Activated naive CD4-positive, alpha-beta T cell treated with anti-CD3 and anti-CD28 coated beads, Interleukin-2, amount 50 U/mL, for 72 hours (primary cell): Measurements from ENCODE around the gene MTMR10. TPM values are rescaled to one million over a fixed set of nuclear protein-coding genes. Genes with fewer than 3 reads are reported as not detected.

Experiments
- ATAC-seq, 2 donors: fragments of 150-1000 bp; cut with Tn5 transposase; 2 replicates each; pipeline ENCODE4 v1.10.0; 2021; ENCODE audit warnings: mild to moderate bottlenecking in 2 of 2, moderate library complexity in 2 of 2
- DNase-seq, 2 donors: peaks; one replicate each; pipeline ENCODE4 v3.0.0; 2021 to 2022; ENCODE audit warnings: low spot score in 2 of 2
- H3K27ac Mint-ChIP-seq, 2 donors: one replicate each; pipeline ENCODE4 v1.8.0; 2022; ENCODE audit warnings: mild to moderate bottlenecking in 2 of 2, mixed read lengths in 2 of 2
- H3K36me3 Mint-ChIP-seq, 2 donors: one replicate each; pipeline ENCODE4 v1.8.0; 2022; ENCODE audit warnings: mixed read lengths in 2 of 2
- H3K9me3 Mint-ChIP-seq, 2 donors: one replicate each; pipeline ENCODE4 v1.8.0; 2022; ENCODE audit warnings: mixed read lengths in 2 of 2
- total RNA-seq, 2 donors: library from RNA; stranded (reverse); gene quantifications; one replicate each; pipeline ENCODE4 v1.2.3, GENCODE V29; 2022

The MTMR10 gene
- total RNA-seq, 2 donors from 2014 or later, result 13.1 to 14.5 TPM

DNA sequence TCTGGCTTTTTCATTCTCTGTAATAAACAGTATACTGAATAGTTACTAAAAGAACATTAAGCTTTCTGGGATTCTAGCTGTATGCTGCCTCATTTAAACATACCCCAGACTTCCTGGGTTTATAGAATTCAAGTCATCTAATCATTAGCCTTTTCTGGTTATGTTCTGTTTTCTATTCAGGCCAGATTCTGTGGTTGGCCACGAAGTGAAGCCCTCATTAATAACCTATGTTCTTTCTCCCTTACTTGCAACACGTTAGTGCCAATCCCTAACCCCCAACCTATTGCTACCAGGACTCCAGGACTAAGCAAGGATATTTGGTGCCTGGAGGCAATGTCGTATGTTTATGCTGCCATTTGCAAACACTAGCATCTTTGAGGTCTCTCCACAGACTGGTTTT, 28.6 kb upstream of the MTMR10 start:
- Mint-ChIP-seq H3K27ac (no peak overlapping the region), H3K36me3 (no peaks in the 10 kb centered on the region), H3K9me3 (no peaks in the 10 kb centered on the region)
- DNase-seq (no peak), ATAC-seq (no peak)

DNA sequence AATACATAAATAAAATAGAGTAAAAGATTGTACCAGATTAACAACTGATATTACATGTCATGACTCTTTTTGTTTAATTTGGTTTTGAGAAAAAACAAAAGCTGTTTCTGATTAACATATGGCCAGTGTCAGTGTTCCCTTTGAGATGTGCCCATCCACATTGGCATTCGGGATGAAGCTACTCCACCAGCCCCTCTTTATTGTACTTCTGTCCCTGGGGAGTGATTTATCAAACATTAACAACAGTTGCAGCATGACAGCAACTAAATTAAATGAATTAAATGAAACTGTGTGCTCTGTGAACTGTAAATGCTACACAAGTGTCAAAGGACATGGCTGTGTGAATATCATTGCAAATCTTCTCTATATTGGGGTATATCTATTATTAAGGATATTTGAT, 25.9 kb upstream of the MTMR10 start:
- Mint-ChIP-seq H3K9me3 (peaks cover 5 to 11% of the 10 kb centered on the region in 2 donors), H3K36me3 (peaks cover 7 to 14% of the 10 kb centered on the region in 2 donors), H3K27ac (no peak overlapping the region)
- no peak for DNase-seq
- ATAC-seq, result no peak

DNA sequence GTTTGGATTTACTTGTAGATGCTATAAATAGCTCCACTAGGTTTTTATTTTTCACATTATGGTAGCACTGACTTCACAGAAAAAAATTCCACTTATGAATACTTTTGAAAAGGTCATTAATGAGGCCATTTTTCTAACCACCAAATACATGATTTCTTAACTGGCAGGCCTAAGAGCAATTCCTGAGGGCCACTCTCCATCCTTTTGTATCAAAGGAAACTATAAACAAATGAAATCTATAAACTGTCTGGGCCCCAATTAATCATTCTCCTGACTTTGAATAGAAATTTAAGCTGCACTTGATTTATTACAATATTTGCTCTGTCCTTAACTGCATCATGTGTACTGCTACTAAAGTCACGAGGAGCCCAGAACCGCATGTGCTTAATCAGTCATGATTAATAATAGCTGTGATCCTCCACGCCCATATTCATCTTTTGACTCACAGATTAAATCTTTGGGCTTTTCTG, 25.1 kb upstream of the MTMR10 start:
- ATAC-seq, result no peak
- H3K27ac Mint-ChIP-seq, result no peak overlapping the region
- peaks cover 10 to 18% of the 10 kb centered on the region in 2 donors for H3K9me3 Mint-ChIP-seq
- DNase-seq, result no peak
- peaks cover 10 to 17% of the 10 kb centered on the region in 2 donors for H3K36me3 Mint-ChIP-seq

DNA sequence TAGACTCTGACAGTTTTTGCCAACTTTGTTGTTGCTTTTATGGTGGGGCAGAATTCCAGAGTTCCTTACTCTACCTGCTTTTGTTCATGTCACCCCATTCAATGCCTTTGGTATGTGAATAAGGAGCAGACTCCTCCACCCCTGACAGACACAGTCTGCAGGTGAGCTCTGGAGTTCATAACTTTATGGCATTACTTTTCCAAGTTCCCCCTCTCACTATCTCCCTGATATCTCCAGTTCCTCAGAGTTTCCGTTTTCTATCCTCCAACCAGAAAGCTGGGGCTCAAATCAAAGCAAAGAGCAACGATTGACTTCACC, 23.1 kb upstream of the MTMR10 start:
- Mint-ChIP-seq H3K36me3 (peaks cover 10 to 17% of the 10 kb centered on the region in 2 donors), H3K9me3 (peaks cover 10 to 18% of the 10 kb centered on the region in 2 donors), H3K27ac (peak overlapping the region in 1 of 2 donors; percentile 8)
- no peak for ATAC-seq
- DNase-seq, result no peak

DNA sequence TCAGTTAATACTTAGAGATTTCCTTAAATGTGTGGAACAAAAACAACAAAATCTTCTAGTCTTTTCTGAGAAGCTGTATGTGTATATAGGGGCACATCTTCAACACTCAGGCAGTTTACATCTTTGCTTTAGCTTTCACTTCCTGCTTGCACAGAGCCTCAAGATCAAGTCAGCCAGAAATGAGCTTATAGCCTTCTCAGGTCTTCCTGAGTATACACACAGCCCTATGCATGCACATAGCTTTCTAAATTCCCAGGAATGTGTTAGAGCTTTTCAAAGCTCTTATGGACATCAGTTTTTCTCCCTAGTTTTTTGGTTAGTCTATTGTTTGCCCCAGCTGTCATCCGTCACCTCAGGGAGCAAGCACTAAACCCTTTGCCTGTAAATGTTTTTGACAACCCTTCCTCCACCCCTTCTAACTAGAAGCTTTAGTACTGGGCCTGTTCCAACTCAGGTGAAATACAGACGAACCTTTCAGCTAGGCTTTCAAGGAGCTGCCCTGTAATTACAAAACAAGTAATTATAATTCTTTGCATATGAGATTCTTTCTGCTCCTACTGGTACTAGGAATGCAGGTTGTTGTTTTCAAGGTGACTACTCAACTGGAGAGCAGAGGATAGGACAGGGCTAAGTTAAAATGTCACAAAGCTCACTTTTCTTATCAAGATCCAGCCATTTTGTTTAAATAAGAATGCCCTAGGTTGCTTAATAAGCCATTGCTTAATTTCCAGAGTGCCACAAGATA, 22.6 kb upstream of the MTMR10 start:
- DNase-seq (no peak), ATAC-seq (peak in 1 of 2 donors; percentile 45)
- H3K9me3 Mint-ChIP-seq, result peaks cover 10 to 18% of the 10 kb centered on the region in 2 donors
- peaks cover 10 to 17% of the 10 kb centered on the region in 2 donors for H3K36me3 Mint-ChIP-seq
- H3K27ac Mint-ChIP-seq, result peak overlapping the region in 1 of 2 donors; percentile 8

DNA sequence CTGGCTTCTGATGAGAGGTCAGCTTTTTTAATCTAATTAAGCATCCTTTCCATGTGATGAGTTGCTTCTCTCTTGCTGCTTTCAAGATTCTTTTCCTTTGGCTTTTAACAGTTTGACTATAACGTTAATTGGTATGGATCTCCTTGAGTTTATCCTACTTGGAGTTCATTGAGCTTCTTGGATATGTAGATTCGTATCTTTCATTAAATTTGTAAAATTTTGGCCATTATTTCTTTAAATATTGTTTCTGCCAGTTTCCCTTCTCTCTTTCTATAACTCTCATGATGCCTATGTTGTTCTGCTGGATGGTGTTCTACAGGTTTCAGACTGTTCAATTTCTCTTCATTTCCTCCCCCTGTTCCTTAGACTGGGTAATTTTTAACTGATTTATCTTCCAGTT, 21.0 kb upstream of the MTMR10 start:
- Mint-ChIP-seq H3K9me3 (peaks cover 10 to 18% of the 10 kb centered on the region in 2 donors), H3K36me3 (peaks cover 10 to 17% of the 10 kb centered on the region in 2 donors), H3K27ac (no peak overlapping the region)
- DNase-seq (no peak), ATAC-seq (no peak)

DNA sequence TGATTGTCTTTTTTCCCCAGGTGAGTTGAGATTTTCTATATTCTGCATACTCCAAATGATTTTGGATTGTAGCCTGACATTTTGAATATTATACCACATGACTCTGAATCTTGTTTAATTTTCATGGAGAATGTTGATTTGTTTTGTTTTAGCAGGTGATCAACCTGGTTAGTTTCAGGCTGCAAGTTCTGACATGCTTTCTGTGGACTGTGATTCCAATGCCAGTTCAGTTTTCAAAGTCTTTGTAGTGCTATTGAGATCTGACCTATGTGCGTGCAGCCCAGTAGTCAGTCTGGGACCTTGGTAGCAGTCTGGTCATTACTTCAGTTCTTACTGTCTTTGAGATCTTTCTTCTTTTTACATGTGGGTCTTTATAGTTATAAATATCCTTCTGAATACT, 18.6 kb upstream of the MTMR10 start:
- H3K27ac Mint-ChIP-seq, result no peak overlapping the region
- ATAC-seq (no peak), DNase-seq (no peak)
- peaks cover 10 to 18% of the 10 kb centered on the region in 2 donors for H3K9me3 Mint-ChIP-seq
- H3K36me3 Mint-ChIP-seq, result peaks cover 10 to 17% of the 10 kb centered on the region in 2 donors

DNA sequence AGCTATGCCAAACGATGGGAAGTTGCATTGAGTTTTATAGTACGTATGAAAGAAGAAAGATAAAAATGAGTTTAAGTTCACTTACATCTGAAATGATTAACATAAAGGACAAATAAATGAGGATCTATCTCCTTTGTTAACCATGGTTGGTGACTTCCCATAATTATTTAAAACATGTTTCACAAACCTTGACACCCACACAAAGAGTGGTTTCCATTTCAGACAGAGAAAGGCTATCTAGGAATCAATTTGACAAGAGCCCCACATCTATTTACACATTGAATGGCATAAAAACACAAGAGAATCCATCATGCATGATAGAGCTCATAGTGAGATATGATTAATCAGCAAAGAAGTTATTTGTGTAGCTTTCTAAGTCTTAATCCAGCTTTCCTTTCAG, 14.2 kb upstream of the MTMR10 start:
- ATAC-seq (no peak), DNase-seq (no peak)
- Mint-ChIP-seq H3K36me3 (no peaks in the 10 kb centered on the region), H3K27ac (no peak overlapping the region), H3K9me3 (no peaks in the 10 kb centered on the region)

DNA sequence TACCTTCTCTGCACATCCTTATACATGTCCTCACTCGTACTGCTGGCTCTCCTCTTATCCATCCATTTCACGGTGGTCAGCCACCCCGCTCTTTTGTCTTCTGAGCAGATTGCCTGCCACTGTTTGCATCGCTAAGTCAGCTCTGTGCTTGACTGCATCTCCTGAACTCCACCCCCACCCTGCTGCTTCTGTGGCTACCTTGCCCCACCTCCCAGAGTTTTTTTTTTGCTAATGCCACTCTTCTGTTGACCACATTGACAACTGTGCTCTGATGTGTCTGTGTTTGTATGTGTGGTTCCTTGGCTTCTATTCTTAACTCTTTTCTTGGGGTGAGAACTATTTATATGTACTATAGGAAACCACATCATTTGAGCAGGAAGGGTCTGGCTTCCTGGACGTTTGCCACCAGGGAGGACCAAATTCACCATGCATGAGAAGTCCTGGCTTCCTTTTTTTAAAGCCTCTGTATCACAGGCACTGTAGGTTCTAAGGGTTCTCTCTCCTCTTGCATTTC, 12.8 kb upstream of the MTMR10 start:
- ATAC-seq (no peak), DNase-seq (no peak)
- Mint-ChIP-seq H3K9me3 (no peaks in the 10 kb centered on the region), H3K27ac (no peak overlapping the region), H3K36me3 (no peaks in the 10 kb centered on the region)

DNA sequence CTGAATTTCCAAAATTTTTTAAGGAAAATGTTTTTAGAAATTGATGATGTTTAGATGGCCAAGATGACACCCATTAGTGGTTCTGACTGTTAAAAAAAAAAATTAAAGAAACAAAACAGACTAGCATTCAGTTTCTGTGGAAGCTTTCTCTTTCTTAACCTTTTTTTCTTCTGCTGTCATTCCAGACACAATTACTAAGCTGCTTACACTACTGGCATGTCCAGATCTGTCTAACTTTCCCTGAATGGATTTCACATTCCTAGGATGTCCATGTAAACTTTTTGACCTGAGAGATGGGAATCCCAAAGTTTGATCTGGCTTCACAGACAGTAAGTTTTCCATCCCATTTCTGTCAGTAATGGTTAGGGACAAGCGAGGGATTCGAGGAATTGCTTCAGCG, 10.3 kb upstream of the MTMR10 start:
- DNase-seq (no peak), ATAC-seq (no peak)
- no peak overlapping the region for H3K27ac Mint-ChIP-seq
- H3K9me3 Mint-ChIP-seq, result peaks cover 0 to 4% of the 10 kb centered on the region in 2 donors
- H3K36me3 Mint-ChIP-seq, result peaks cover 0 to 4% of the 10 kb centered on the region in 2 donors

DNA sequence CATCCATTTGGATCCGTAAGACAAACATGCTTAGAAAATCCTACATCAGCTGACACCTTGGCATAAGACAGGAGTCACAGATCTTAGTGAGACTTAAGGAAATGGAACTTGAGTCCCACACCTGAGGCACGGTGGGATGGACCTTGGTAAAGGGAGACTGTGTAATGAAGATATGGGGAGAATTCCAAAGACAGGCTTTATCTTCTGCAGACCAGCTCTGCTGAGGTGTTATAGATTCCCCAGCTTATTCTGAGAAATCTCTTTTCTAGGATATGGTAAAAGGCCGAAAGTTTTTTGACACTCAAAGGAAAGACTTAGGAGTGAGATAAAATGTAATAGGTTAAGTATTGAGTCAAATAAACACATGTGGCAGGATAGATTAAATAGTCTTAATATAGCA, 8.3 kb upstream of the MTMR10 start:
- no peak for ATAC-seq
- DNase-seq, result no peak
- Mint-ChIP-seq H3K36me3 (peaks cover 0 to 4% of the 10 kb centered on the region in 2 donors), H3K9me3 (peaks cover 0 to 7% of the 10 kb centered on the region in 2 donors), H3K27ac (no peak overlapping the region)

DNA sequence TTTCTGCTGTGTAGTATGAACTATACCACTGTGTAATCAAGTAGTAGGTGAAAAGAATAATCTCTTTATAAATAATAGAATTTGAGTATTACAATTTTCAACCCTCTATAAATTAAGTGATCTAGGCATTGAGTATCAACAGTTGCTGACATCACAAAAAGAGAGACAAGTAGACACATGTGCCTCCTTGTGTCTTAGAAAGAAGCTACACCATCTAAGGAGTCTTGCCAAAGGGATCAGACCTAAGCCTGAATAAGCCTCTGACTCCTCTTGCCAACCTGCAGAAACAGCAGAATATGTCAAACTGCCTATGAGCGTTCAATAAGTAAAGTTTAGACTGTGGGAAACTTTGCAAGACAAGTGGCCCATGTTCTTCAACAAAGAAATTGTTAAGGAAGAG, 5.8 kb upstream of the MTMR10 start:
- H3K9me3 Mint-ChIP-seq, result peaks cover 0 to 7% of the 10 kb centered on the region in 2 donors
- peaks cover 0 to 4% of the 10 kb centered on the region in 2 donors for H3K36me3 Mint-ChIP-seq
- DNase-seq (no peak), ATAC-seq (no peak)
- no peak overlapping the region for H3K27ac Mint-ChIP-seq

DNA sequence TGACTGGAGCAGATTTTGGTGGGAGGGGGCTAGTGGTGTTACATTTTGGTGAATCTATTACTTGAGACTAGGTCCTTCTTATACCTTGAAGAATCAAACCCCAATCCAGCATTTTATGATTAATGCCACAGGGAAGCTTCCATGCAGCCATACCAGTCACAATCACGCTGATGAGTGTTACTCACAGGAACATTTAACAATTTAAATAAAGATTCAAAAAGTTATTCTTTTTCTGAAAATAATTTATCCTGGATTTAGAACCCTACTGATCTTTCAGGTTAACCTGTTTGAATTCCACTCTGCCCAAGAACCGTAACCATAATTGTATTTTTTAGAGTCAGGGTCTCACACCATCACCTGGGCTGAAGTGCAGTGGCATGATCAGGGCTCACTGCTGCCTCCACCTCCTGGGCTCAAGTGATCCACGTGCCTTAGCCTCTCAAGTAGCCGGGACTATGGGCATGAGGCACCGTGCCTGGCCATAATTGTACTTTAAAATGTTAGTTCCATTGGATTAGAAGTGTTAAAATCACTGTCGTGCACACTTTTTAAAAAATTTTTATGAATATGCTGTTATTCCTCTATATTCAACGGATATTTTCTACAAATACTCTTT, 929 bp upstream of the MTMR10 start:
- no peak for DNase-seq
- peak overlapping the region; percentile 51 to 85 for H3K27ac Mint-ChIP-seq
- H3K36me3 Mint-ChIP-seq, result peaks cover 6 to 9% of the 10 kb centered on the region in 2 donors
- H3K9me3 Mint-ChIP-seq, result peaks cover 0 to 5% of the 10 kb centered on the region in 2 donors
- ATAC-seq, result no peak

DNA sequence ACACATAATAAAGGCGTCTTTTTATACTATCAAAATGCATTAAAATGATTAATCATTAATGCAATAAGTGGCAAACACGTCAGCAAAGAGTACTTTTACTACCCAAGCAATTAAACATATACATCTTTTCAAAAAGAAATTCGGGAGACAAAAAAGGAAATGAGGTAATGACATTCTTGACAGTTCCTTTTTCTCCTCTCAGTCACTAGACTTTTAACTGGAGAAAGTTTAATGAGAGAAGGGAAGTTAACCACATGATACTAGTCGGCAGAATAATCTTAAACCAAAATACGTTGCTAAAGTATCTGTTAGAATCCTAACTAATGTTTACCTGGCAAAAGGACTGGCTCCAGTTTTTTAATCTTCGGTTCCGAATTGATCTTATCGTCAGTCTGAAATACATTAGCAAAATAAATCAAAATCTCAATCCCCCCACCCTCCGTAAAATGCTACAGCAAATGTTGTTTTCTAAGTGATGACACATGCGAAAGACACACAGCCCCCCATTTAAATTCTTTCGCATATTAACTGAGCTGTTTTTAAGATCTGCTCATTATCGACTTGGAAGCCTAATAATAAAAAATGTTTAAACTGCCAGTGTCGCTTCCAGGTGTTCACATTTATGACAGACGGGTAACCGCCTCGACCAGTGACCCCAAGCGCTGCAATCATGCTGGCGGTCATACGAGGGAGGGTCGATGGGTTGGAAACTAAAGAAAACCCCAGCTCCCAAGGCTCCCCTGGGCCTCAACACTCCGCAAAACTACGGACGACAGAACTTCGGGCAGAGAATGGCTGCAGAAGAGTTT, 778 bp downstream of the MTMR10 start:
- peak overlapping the region; percentile 96 to 98 for H3K27ac Mint-ChIP-seq
- H3K36me3 Mint-ChIP-seq, result peaks cover 6% of the 10 kb centered on the region in 2 donors
- DNase-seq (no peak), ATAC-seq (peak; percentile 4 to 18)
- H3K9me3 Mint-ChIP-seq, result no peaks in the 10 kb centered on the region

DNA sequence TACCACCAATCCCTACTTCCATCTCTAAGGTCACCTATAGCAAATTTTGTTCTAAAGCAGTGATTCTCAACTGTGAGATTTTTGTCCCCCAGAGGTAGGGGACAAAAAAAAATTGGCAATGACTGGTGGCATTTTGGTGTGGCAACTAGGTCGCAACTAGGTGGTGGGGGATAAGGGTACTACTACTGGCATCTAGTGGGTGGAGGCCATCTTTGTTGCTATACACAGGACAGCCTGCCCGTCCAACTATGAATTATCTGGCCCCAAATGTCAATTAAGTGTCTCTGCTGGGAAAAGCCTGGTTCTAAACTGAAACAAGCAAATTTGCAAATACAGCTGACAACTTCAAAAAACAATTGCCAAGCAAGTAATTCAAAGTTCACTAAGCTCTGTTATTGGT, 1.4 kb downstream of the MTMR10 start:
- DNase-seq (no peak), ATAC-seq (no peak)
- no peaks in the 10 kb centered on the region for H3K9me3 Mint-ChIP-seq
- H3K27ac Mint-ChIP-seq, result peak overlapping the region in 1 of 2 donors; percentile 98
- peaks cover 6% of the 10 kb centered on the region in 2 donors for H3K36me3 Mint-ChIP-seq

DNA sequence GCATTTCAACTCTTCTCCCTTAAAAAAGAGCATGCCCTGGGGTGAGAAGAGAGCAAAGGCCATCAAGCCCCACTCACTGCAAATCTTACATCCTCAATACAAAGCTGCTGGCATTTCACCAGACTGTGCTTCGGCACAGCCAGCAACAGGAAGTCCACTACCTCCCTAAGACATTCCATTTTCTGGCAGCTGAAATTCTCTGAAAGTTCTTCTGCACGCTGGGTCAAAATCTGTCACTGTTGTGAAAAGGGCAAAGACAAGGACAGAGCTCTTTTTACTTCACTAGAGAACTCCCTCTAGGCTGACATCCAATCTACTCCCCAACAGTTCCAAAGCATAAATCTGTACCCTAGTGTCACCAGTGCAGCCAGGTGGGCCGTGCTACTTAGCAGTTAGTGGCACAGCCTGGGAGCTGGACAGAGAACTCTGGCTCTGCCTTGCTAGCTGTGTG, 6.3 kb downstream of the MTMR10 start:
- Mint-ChIP-seq H3K9me3 (no peaks in the 10 kb centered on the region), H3K27ac (peak overlapping the region; percentile 16 to 31), H3K36me3 (peaks cover 10 to 11% of the 10 kb centered on the region in 2 donors)
- no peak for DNase-seq
- no peak for ATAC-seq

DNA sequence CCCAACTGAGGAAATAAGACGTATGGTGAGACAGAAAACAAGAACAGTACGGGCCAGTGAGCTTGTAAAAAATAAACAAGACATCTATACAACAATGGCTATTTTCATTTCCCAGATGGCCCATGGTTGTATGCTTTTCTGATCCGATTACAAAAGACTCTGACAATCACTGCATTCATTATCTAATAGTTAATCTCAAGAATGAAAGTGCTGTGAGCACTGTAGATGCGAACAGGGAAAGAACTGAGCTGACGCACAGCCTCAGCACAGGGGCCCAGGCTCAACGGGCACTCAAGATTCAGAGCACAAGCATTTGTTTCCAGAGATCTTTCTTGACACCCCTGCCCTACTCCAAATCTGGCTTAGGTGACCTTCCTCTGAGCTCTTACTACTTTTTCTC, 6.9 kb downstream of the MTMR10 start:
- Mint-ChIP-seq H3K9me3 (no peaks in the 10 kb centered on the region), H3K27ac (peak overlapping the region; percentile 16 to 31), H3K36me3 (peaks cover 8 to 17% of the 10 kb centered on the region in 2 donors)
- DNase-seq (no peak), ATAC-seq (no peak)
